ENCODE measurements around the gene AKIP1. TPM values are rescaled to one million over a fixed set of nuclear protein-coding genes. Genes with fewer than 3 reads are reported as not detected.

AKIP1 gene
- total and polyA plus RNA-seq, 9 of the 15 experiments (the other 6 are each of a cell fraction or from before 2014, with no cell fraction given) = 9.0 to 52.6 (median 36.2) TPM

DNA sequence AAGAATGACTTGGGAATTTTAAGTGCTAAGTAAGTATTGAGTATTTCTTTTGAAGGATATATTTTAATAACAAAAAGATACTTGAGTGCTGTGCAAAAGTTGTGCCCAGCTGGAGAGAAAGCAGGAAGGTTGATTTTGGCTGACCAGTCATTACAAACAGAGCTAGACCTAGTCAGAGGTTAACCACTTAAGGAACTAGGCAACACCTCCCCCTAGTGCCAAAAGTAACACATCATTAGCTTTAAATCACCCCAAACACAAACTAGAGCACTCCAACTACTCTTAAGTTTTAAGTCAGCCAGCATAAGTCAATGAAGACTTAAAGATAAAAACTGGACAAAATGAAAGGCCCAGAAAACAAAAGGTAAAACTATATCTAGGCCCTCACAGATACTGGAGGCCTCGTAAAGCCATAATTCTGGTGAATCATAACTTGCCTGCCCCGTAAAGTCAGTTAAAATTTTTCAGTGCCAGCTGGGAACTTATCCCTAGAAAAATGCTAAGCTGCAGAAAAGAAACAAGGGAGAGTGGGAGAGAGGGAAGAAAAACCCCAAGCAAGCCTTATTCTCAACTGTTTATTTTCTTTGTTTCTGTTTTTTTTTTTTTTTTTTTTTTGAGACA is 48.7 kb downstream of the AKIP1 start (continued):
- TF ChIP-seq, protein P1, sequence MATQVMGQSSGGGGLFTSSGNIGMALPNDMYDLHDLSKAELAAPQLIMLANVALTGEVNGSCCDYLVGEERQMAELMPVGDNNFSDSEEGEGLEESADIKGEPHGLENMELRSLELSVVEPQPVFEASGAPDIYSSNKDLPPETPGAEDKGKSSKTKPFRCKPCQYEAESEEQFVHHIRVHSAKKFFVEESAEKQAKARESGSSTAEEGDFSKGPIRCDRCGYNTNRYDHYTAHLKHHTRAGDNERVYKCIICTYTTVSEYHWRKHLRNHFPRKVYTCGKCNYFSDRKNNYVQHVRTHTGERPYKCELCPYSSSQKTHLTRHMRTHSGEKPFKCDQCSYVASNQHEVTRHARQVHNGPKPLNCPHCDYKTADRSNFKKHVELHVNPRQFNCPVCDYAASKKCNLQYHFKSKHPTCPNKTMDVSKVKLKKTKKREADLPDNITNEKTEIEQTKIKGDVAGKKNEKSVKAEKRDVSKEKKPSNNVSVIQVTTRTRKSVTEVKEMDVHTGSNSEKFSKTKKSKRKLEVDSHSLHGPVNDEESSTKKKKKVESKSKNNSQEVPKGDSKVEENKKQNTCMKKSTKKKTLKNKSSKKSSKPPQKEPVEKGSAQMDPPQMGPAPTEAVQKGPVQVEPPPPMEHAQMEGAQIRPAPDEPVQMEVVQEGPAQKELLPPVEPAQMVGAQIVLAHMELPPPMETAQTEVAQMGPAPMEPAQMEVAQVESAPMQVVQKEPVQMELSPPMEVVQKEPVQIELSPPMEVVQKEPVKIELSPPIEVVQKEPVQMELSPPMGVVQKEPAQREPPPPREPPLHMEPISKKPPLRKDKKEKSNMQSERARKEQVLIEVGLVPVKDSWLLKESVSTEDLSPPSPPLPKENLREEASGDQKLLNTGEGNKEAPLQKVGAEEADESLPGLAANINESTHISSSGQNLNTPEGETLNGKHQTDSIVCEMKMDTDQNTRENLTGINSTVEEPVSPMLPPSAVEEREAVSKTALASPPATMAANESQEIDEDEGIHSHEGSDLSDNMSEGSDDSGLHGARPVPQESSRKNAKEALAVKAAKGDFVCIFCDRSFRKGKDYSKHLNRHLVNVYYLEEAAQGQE (IDR thresholded peaks at IDR 0.05; ENCODE audit: borderline replicate concordance) = peak; percentile 67; the same call in 1 of the 2 replicates
- TF ChIP-seq, protein P1 (CRISPR knock-in tag; IDR thresholded peaks at IDR 0.05; ENCODE audit: low read depth) = no peak
- TF ChIP-seq, protein P2, sequence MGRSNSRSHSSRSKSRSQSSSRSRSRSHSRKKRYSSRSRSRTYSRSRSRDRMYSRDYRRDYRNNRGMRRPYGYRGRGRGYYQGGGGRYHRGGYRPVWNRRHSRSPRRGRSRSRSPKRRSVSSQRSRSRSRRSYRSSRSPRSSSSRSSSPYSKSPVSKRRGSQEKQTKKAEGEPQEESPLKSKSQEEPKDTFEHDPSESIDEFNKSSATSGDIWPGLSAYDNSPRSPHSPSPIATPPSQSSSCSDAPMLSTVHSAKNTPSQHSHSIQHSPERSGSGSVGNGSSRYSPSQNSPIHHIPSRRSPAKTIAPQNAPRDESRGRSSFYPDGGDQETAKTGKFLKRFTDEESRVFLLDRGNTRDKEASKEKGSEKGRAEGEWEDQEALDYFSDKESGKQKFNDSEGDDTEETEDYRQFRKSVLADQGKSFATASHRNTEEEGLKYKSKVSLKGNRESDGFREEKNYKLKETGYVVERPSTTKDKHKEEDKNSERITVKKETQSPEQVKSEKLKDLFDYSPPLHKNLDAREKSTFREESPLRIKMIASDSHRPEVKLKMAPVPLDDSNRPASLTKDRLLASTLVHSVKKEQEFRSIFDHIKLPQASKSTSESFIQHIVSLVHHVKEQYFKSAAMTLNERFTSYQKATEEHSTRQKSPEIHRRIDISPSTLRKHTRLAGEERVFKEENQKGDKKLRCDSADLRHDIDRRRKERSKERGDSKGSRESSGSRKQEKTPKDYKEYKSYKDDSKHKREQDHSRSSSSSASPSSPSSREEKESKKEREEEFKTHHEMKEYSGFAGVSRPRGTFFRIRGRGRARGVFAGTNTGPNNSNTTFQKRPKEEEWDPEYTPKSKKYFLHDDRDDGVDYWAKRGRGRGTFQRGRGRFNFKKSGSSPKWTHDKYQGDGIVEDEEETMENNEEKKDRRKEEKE (IDR thresholded peaks at IDR 0.05; ENCODE audit: borderline replicate concordance in 1 of 2, control insufficient read depth in 1 of 2, low read depth in 2 of 2, low read length in 1 of 2) = no peak
- no peak for TF ChIP-seq MEIS2 (IDR thresholded peaks at IDR 0.05; ENCODE audit: partially characterized antibody)
- TF ChIP-seq, protein P3, sequence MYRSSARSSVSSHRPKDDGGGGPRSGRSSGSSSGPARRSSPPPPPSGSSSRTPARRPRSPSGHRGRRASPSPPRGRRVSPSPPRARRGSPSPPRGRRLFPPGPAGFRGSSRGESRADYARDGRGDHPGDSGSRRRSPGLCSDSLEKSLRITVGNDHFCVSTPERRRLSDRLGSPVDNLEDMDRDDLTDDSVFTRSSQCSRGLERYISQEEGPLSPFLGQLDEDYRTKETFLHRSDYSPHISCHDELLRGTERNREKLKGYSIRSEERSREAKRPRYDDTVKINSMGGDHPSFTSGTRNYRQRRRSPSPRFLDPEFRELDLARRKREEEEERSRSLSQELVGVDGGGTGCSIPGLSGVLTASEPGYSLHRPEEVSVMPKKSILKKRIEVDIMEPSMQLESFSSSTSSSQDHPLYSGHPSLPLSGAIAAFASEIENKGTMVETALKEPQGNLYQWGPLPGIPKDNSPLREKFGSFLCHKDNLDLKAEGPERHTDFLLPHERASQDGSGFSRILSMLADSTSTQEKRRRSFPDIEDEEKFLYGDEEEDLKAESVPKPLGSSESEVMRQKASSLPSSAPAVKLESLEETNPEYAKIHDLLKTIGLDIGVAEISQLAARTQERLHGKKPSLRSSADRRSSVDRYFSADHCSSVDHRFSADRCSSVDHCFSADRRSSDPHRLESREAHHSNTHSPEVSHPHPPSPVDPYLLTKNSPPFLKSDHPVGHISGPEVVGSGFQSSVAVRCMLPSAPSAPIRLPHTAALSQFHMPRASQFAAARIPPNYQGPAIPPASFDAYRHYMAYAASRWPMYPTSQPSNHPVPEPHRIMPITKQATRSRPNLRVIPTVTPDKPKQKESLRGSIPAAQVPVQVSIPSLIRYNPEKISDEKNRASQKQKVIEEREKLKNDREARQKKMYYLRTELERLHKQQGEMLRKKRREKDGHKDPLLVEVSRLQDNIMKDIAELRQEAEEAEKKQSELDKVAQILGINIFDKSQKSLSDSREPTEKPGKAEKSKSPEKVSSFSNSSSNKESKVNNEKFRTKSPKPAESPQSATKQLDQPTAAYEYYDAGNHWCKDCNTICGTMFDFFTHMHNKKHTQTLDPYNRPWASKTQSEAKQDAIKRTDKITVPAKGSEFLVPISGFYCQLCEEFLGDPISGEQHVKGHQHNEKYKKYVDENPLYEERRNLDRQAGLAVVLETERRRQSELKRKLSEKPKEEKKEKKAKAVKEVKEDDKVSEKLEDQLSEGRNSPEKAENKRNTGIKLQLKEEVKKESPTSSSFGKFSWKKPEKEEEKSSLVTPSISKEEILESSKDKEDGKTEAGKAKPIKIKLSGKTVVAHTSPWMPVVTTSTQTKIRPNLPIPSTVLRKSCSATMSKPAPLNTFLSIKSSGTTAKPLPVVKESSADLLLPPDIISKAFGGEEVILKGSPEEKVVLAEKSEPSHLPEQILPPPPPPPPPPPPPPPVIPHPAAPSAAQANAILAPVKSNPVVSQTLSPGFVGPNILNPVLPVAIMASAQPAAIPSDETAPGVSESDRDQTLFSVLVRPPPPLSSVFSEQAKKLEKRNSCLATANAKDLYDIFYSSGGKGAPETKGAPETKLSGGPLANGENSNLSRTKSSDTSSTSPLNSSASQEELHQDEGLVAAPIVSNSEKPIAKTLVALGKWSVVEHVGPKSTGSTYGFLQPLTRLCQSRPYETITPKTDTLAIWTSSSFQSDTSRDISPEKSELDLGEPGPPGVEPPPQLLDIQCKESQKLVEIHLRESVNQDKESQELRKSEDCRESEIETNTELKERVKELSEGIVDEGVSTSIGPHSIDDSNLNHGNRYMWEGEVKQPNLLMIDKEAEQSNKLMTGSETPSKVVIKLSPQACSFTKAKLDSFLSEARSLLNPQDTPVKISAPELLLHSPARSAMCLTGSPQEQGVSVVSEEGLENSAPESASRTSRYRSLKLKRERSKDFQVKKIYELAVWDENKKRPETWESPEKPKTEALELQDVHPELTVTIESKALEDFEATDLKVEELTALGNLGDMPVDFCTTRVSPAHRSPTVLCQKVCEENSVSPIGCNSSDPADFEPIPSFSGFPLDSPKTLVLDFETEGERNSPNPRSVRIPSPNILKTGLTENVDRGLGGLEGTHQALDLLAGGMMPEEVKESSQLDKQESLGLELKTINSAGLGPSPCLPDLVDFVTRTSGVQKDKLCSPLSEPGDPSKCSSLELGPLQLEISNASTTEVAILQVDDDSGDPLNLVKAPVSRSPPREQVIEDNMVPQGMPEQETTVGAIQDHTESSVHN (IDR thresholded peaks at IDR 0.05; ENCODE audit: borderline replicate concordance in 1 of 2, low read depth in 1 of 2) = no peak
- no peak for TF ChIP-seq ZBTB1 (CRISPR knock-in tag; IDR thresholded peaks at IDR 0.05; ENCODE audit: borderline replicate concordance, low read depth)
